HG02588 (cell line): ENCODE measurements around the gene KLK6.

Source experiments
- ATAC-seq: cut with Tn5 transposase; IDR thresholded peaks from one replicate; pipeline ENCODE4 v1.9.1; 2021; ENCODE audit warnings: mild to moderate bottlenecking, moderate library complexity; ENCODE audit not compliant: unreplicated experiment

KLK6 gene

GRCh38 chr19:50969413-50969760 is at the start of gene KLK6:
TSS of gene KLK6 (minus strand) at chr19:50969591. CDS start at chr19:50968104, 1,487 bp downstream.
- no peak for ATAC-seq

GRCh38 chr19:51018745-51019543 is 49.6 kb upstream of the KLK6 start:
- no peak for ATAC-seq

- ATAC-seq: no peak
These were observed 47.6 kb upstream of the KLK6 start for GRCh38 chr19:51016798-51017683.

GRCh38 chr19:51015691-51016267 is 46.4 kb upstream of the KLK6 start:
- no peak for ATAC-seq

- no peak for ATAC-seq
These were observed 44.9 kb upstream of the KLK6 start for GRCh38 chr19:51014242-51014641.

- no peak for ATAC-seq
These were observed 43.3 kb upstream of the KLK6 start for GRCh38 chr19:51012661-51013190.

- ATAC-seq: no peak
These were observed 40.8 kb upstream of the KLK6 start for GRCh38 chr19:51010066-51010795.

- ATAC-seq: no peak
These were observed 39.9 kb upstream of the KLK6 start for GRCh38 chr19:51009061-51009891.

- no peak for ATAC-seq
These were observed 38.1 kb upstream of the KLK6 start for GRCh38 chr19:51007488-51007887.

- ATAC-seq: no peak
These were observed 37.0 kb upstream of the KLK6 start for GRCh38 chr19:51006406-51006805.

GRCh38 chr19:51005248-51005647 is 35.9 kb upstream of the KLK6 start:
- no peak for ATAC-seq

GRCh38 chr19:51003316-51003715 is 33.9 kb upstream of the KLK6 start:
- no peak for ATAC-seq

- no peak for ATAC-seq
These were observed 33.3 kb upstream of the KLK6 start for GRCh38 chr19:51002542-51003311.

- no peak for ATAC-seq
These were observed 32.7 kb upstream of the KLK6 start for GRCh38 chr19:51002089-51002532.

GRCh38 chr19:51001515-51001914 is 32.1 kb upstream of the KLK6 start, which contains the start of gene KLK8:
TSS of gene KLK8 (minus strand) at chr19:51001604. CDS start at chr19:51001167, 437 bp downstream.
- no peak for ATAC-seq

- ATAC-seq: no peak
These were observed 31.6 kb upstream of the KLK6 start for GRCh38 chr19:51000981-51001380.

- ATAC-seq: no peak
These were observed 31.0 kb upstream of the KLK6 start for GRCh38 chr19:51000426-51000825.

- no peak for ATAC-seq
These were observed 29.3 kb upstream of the KLK6 start for GRCh38 chr19:50998686-50999085.

GRCh38 chr19:50998061-50998460 is 28.7 kb upstream of the KLK6 start:
- no peak for ATAC-seq
